ENCODE results near the gene HP1BP3.

DNA sequence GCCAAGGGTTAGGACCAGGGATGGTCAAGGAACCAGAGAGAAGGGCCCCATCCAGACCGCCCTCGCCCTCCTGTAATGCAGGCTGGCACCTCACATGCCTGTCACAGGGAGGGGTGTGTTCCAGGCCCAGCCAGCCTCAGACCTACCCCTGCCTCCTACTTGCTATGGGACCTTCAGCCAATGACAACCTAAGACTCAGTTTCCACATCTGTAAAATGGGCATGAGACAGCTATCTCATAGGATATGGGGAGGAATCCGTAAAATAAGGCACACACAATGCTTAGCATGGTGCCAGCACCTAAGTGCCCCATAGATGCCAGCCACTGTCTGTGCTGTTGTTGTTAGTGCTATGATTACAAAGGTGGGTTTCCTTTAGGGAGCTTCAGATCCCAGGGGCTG, 77.2 kb downstream of the HP1BP3 start:
- TF ChIP-seq, protein P1, sequence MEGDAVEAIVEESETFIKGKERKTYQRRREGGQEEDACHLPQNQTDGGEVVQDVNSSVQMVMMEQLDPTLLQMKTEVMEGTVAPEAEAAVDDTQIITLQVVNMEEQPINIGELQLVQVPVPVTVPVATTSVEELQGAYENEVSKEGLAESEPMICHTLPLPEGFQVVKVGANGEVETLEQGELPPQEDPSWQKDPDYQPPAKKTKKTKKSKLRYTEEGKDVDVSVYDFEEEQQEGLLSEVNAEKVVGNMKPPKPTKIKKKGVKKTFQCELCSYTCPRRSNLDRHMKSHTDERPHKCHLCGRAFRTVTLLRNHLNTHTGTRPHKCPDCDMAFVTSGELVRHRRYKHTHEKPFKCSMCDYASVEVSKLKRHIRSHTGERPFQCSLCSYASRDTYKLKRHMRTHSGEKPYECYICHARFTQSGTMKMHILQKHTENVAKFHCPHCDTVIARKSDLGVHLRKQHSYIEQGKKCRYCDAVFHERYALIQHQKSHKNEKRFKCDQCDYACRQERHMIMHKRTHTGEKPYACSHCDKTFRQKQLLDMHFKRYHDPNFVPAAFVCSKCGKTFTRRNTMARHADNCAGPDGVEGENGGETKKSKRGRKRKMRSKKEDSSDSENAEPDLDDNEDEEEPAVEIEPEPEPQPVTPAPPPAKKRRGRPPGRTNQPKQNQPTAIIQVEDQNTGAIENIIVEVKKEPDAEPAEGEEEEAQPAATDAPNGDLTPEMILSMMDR (IDR thresholded peaks at IDR 0.05): no peak
- no peak for TF ChIP-seq POLR2AphosphoS5 (IDR thresholded peaks at IDR 0.05)
- TF ChIP-seq EP300 (IDR thresholded peaks at IDR 0.05): no peak
- TF ChIP-seq POLR2A (IDR thresholded peaks at IDR 0.05): no peak

Measured in sigmoid colon (tissue), 4 donors.